Activated CD4-positive, alpha-beta T cell treated with anti-CD3 and anti-CD28 coated beads, Interleukin-2, amount 50 U/mL, for 4 hours (primary cell): ENCODE measurements around the gene PHF21B.
"Not testable (repeated sequence)": the region's sequence is repeated elsewhere in the genome, so short reads cannot be mapped to it uniquely, and the experiment has no call there.

ENCODE experiments used
- DNase-seq, 2 experiments: peaks; one replicate each; pipeline ENCODE4 v3.0.0-alpha.2; 2020

The PHF21B gene

GRCh38 chr22:44862981-44863860 lies 146.6 kb downstream of the PHF21B start:
- DNase-seq = no peak

GRCh38 chr22:44862281-44862680 lies 147.5 kb downstream of the PHF21B start:
- DNase-seq = no peak

DNA sequence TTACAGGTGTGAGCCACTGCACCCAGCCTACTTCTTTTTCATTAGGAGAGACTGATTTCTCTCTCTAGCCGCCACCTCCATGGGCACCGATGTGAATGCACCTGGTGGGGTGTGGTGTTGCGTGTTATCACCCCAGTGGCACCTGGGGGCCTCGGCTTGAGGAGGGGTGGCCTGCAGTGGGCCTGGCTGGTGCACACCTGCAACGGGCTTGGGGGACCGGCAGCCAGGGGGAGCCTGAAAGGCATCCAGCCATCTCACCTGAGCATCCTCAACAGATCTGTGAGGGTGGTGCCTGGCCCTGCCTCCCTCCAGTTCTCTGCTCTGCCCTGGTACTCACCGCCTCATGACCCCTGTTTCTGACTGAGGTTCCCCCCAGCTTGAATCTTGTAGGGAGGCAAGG lies 148.6 kb downstream of the PHF21B start:
- no peak for DNase-seq

GRCh38 chr22:44860311-44860710 lies 149.5 kb downstream of the PHF21B start:
- DNase-seq = no peak

GRCh38 chr22:44859641-44860040 lies 150.2 kb downstream of the PHF21B start:
- no peak for DNase-seq

GRCh38 chr22:44858819-44859218 lies 151.0 kb downstream of the PHF21B start:
- DNase-seq = not testable (repeated sequence)

DNA sequence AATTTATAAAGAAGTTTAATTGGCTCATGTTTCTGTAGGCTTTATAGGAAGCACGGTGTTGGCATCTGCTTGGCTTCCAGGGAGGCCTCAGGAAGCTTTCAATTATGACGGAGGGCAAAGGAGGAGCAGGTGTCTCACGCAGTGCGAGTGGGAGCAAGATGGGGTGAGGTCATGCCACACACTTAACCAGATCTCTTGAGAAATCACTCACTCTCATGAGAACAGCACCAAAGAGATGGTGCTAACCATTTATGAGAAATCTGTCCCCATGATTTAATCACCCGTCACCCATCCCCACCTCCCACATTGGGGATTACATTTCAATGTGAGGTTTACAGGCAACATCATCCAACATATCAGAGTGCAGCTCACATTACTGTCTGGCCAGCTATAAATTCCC lies 153.9 kb downstream of the PHF21B start:
- DNase-seq = no peak

- DNase-seq = not testable (repeated sequence)
These were observed 155.2 kb downstream of the PHF21B start for GRCh38 chr22:44854641-44855040.

GRCh38 chr22:44850946-44851345 lies 158.9 kb downstream of the PHF21B start:
- DNase-seq = no peak

GRCh38 chr22:44848791-44849420 lies 160.9 kb downstream of the PHF21B start:
- no peak for DNase-seq

DNA sequence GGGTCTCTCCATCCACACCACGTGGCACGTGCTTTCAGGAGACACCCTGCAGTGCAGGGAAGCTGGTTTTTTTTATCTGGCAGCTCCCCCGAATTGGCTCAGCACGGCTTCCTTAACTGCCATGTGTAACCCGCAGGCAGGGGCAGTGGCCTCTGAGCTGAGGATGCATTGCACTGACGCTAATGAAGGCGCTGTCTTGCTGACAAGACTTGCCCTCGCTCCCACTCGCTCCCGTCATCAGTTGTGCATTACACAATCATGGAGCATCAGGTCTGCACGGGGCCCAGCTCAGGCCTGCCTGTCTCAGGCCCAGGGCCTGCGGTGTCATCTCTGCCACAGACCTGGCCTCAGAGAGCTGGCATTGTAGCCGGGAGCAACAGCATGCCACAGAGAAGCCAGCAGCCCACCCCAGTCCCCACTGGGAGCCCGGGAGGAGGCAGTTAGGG lies 161.5 kb downstream of the PHF21B start:
- no peak for DNase-seq

DNA sequence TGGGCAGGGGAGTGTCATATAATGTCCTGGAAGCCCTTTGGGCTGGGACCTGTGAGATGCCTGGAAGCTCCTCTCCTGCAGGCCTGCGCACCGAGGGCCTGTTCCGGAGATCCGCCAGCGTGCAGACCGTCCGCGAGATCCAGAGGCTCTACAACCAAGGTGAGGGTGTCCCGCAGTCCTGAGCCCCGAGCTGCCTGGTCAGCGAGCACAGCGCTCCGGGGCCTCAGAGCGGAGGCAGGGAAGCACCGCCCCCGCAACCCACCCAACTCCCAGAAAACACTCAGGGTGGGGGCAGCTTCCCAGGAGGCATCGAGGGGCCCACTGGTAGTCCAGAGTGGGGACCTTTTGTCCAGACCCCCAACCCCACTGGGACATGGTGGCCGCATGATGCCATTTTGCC lies 161.9 kb downstream of the PHF21B start:
- DNase-seq = no peak

- DNase-seq = no peak
These were observed 162.4 kb downstream of the PHF21B start for GRCh38 chr22:44847380-44847779.

GRCh38 chr22:44846726-44847275 lies 163.0 kb downstream of the PHF21B start:
- no peak for DNase-seq

DNA sequence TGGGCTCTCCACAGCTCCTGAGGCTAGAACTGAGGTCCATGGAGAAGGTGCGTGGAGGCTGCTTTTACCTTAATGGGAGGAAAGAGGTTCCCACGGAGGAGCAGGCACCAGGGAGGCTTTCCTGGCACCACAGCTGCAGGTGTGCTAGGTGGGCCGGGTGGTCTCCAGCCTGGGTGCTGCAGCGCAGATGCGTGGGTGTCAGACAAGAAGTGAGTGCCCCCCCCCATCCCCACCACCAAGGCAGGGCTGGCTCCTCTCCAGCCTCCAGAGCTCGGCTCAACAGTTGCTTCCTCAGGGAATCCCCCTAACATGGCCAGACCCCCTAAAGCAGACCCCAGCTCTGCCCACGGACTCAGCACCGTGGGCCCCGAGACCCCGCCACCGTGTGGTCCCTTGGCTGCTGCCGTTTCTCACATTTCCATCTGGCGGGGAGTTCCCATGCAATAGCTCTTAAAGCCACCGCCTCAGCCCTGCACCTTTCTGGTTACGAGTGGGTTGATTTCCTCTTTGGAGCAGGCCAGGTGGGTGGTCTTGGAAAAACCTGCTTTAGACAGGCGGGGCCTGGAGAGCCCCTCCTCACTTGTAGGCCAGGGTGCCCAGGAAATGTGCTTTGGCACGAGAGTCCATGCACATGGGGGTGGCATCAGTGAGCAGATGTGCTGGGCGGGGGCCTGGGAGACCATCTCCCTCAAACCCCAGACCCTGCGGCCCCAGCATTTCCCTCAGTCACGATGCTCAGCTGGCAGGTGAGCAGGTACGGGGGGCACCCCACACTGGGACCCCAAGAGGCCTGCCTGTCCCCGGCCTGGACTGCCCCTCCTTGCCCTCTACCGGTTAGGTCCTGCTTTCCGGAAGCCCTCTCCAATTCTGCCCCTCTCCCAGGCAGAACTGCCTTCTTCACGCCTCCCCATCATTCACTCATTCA lies 163.7 kb downstream of the PHF21B start:
- DNase-seq = no peak

GRCh38 chr22:44845191-44845590 lies 164.6 kb downstream of the PHF21B start:
- no peak for DNase-seq

DNA sequence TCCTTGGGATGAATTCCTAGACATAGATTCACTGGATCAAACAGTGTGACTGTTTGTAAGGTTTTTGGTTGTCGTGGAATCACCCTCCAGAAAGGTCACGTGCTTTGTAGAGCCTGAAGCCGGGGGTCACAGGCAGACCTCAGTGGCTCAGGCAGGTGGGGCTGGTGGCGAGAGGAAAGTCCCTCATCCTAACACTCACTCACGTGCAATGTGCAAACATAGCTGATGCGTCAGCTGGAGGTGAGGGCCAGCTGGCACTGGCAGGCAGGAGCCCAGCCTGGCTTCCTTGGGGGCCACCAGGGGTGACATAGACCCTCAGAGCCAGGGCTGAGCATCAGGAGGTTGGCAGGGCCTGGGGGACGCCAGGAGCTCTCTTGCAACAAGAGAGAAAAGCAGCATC lies 167.4 kb downstream of the PHF21B start:
- no peak for DNase-seq

- DNase-seq = no peak
These were observed 169.0 kb downstream of the PHF21B start for GRCh38 chr22:44840611-44841322.

- DNase-seq = no peak
These were observed 170.1 kb downstream of the PHF21B start for GRCh38 chr22:44839721-44840120.

GRCh38 chr22:44839061-44839460 lies 170.7 kb downstream of the PHF21B start:
- no peak for DNase-seq

DNA sequence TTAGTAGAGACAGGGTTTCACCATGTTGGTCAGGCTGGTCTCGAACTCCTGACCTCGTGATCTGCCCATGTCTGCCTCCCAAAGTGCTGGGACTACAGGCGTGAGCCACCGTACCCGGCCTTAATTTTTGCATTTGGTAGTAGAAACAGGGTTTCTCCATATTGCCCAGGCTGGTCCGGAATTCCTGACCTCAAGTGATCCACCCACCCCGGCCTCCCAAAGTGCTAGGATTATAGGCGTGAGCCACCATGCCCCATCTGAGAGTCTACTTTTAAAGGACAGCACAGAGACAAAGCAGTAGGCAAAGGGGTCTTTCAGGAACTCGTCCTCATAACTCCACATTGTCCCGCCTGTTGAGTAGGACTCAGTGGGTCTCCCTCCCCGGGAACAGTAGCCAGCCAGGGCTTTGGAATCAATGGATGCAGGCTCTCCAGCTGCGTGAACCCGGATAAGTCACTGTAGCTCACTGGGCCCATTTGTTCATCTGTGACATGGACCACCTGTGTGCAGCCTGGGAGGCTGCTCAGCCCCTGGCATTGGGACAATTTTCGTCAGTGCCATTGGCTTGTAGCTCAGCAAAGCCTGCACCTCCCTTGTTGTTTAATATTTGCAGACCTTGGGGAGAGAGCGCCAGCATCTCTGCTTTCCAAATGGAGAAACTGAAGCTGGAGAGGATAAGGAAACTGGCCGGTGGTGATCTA lies 171.3 kb downstream of the PHF21B start:
- DNase-seq = no peak

GRCh38 chr22:44837481-44837880 lies 172.3 kb downstream of the PHF21B start:
- DNase-seq = no peak
